ENCODE data around the gene GABBR1.

Gene GABBR1

GRCh38 chr6:29596381-29596900 lies 36.5 kb downstream of the GABBR1 start:
- Histone ChIP-seq H3K4me1 (no peaks in the 10 kb centered on the region), H3K36me3 (ENCODE audit: control insufficient read depth, insufficient read depth, low read length) (no peaks in the 10 kb centered on the region), H3K27me3 (ENCODE audit: control insufficient read depth, insufficient read depth, low read length) (no peaks in the 10 kb centered on the region), H3K79me2 (no peaks in the 10 kb centered on the region), H2AFZ (no peak overlapping the region), H3K9me3 (ENCODE audit: control insufficient read depth, low read length) (no peaks in the 10 kb centered on the region), H3K9ac (no peak overlapping the region), H3K4me2 (ENCODE audit: low read length) (no peak overlapping the region), H3K4me3 (ENCODE audit: low read depth, low read length) (no peak overlapping the region), H3K27ac (no peak overlapping the region)
- TF ChIP-seq, protein P1, sequence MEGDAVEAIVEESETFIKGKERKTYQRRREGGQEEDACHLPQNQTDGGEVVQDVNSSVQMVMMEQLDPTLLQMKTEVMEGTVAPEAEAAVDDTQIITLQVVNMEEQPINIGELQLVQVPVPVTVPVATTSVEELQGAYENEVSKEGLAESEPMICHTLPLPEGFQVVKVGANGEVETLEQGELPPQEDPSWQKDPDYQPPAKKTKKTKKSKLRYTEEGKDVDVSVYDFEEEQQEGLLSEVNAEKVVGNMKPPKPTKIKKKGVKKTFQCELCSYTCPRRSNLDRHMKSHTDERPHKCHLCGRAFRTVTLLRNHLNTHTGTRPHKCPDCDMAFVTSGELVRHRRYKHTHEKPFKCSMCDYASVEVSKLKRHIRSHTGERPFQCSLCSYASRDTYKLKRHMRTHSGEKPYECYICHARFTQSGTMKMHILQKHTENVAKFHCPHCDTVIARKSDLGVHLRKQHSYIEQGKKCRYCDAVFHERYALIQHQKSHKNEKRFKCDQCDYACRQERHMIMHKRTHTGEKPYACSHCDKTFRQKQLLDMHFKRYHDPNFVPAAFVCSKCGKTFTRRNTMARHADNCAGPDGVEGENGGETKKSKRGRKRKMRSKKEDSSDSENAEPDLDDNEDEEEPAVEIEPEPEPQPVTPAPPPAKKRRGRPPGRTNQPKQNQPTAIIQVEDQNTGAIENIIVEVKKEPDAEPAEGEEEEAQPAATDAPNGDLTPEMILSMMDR (IDR thresholded peaks at IDR 0.05) = no peak

DNA sequence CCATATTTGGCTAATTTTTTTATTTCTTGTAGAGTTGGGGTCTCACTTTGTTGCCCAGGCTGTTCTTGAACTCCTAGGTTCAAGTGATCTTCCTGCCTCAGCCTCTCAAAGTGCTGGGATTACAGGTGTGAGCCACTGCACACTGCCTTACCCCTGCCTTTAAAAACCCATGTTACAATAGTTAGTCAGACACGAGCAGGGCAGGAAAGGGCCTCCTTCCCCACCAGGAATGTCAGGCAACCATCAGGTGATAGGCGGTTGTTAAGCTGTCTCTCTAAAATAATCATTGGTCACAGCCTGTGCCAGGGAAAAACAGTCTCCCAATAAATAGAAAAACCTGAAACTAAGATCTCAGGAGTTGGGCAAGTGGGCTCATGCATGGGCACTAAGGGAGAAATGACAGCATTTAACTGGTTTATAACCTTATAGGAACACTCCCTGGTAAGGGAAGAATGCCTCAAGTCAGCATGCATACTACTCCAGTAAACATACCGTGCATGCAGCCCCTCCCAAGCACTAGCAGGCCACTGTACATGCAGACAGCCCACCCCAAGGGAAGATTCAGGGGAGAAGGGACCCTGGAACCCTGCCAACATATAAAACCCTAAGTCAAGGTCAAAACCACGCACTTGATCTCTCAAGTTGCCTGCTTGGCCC lies 39.7 kb downstream of the GABBR1 start:
- Histone ChIP-seq H3K4me1 (no peaks in the 10 kb centered on the region), H2AFZ (no peak overlapping the region), H3K79me2 (no peaks in the 10 kb centered on the region), H3K9me3 (ENCODE audit: control insufficient read depth, low read length) (no peaks in the 10 kb centered on the region), H3K4me2 (ENCODE audit: low read length) (no peak overlapping the region), H3K36me3 (ENCODE audit: control insufficient read depth, insufficient read depth, low read length) (no peaks in the 10 kb centered on the region), H3K27ac (no peak overlapping the region), H3K27me3 (ENCODE audit: control insufficient read depth, insufficient read depth, low read length) (no peaks in the 10 kb centered on the region), H3K9ac (no peak overlapping the region), H3K4me3 (ENCODE audit: low read depth, low read length) (no peak overlapping the region)
- TF ChIP-seq, protein P1 (IDR thresholded peaks at IDR 0.05) = no peak

DNA sequence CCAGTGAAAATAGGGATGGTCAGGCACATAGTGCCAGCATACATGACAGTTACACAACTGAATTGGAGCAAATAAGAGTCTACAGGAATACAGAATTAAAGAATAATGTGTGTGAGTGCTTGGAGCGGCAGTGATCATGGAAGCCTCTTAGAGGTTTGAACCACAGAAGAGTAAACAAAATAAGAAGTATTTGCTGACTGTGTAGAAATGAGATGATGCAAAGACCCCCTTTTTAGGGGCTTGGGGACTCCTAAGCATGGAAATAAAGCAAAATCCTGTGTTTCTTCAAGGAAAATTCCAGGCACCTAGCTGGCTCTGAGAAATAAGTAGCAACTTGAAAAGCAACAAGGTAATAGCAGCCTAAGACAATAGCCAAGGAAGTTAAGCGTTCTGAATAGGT lies 41.3 kb downstream of the GABBR1 start:
- TF ChIP-seq, protein P1 (IDR thresholded peaks at IDR 0.05) = no peak
- Histone ChIP-seq H3K79me2 (no peaks in the 10 kb centered on the region), H3K4me3 (ENCODE audit: low read depth, low read length) (no peak overlapping the region), H2AFZ (no peak overlapping the region), H3K36me3 (ENCODE audit: control insufficient read depth, insufficient read depth, low read length) (no peaks in the 10 kb centered on the region), H3K27ac (no peak overlapping the region), H3K4me2 (ENCODE audit: low read length) (no peak overlapping the region), H3K9ac (no peak overlapping the region), H3K4me1 (no peaks in the 10 kb centered on the region), H3K27me3 (ENCODE audit: control insufficient read depth, insufficient read depth, low read length) (no peaks in the 10 kb centered on the region), H3K9me3 (ENCODE audit: control insufficient read depth, low read length) (no peaks in the 10 kb centered on the region)

DNA sequence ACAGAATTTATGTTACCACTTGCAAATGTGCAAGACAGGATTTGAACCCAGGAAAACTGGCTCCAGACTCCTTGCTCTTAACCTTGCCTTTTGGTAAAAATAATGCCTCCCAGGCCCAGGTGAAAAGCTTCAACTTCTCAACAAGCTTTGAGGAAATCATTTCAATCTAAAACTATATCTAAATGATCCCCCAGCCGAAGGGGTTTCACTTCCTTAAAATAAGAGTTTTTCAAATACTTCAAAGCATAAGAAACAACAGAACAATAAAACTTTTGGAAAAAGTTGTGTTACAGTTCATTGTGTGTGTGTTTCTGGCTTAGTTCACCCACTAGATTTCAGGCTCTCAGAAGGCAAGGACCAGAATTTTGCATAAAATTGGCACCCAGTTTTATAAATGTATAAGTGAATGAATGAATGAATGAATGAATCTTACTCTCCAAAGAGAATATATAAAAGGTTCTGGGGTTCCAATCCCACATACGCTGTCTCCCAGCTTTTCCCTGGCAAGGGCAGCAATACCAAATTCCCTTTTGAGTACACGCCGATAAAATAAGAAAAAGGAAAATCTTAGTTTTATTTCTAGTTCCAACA lies 42.7 kb downstream of the GABBR1 start:
- H3K27ac ChIP-seq = no peak overlapping the region
- H3K4me1 ChIP-seq = no peaks in the 10 kb centered on the region
- H3K27me3 ChIP-seq (ENCODE audit: control insufficient read depth, insufficient read depth, low read length) = no peaks in the 10 kb centered on the region
- H3K36me3 ChIP-seq (ENCODE audit: control insufficient read depth, insufficient read depth, low read length) = no peaks in the 10 kb centered on the region
- H2AFZ ChIP-seq = no peak overlapping the region
- no peak overlapping the region for H3K9ac ChIP-seq
- no peaks in the 10 kb centered on the region for H3K79me2 ChIP-seq
- H3K9me3 ChIP-seq (ENCODE audit: control insufficient read depth, low read length) = no peaks in the 10 kb centered on the region
- H3K4me2 ChIP-seq (ENCODE audit: low read length) = no peak overlapping the region
- TF ChIP-seq, protein P1 (IDR thresholded peaks at IDR 0.05) = no peak
- H3K4me3 ChIP-seq (ENCODE audit: low read depth, low read length) = no peak overlapping the region

Measured in parathyroid adenoma (tissue), 2 donors.